ENCODE results near the gene TTBK2.

TTBK2 gene

DNA sequence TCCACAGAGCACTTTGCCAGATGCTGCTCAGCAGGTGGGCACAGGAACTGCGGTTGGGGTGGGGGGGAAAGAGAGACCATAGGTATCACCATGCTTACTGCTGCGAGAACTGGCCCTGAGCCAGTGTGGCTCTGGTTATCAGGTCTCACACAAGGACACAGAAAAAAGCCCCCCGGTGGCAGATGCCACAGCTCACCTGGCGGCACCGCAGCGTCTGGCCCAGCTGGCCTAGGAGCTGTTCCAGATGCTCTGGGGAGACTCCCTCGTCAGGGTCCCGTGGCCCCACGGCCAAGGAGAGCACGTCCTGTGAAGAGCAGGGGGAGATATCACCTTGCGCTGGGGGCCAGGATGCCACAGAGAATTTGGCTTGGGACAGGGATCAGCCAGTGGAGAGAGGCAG lies 194.5 kb downstream of the TTBK2 start:
- DNase-seq (ENCODE audit: low spot score) = no peak

DNA sequence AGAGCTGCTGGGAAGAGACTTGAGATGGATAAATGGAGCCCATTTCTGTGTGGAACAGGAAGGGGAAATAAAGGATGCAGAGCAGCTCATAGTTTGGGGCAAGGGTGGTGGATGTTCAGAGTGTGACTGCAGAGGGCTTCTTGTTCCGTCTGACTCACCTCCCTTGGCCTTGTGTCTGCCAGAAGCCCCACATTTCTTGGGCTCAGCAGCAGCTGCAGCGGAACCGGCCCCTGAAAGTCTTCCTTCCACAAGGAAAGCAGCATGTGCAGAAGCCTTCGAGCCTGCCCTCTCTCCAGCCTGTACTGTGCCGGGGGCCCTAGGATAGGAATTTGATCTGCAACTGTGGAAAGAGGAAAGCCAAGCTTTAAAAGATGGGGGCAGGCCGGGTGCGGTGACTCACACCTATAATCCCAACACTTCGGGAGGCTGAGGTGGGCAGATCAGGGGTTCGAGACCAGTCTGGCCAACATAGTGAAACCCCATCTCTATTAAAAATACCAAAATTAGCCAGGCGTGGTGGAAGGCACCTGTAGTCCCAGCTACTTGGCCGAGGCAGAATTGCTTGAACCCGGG lies 195.2 kb downstream of the TTBK2 start:
- no peak for DNase-seq (ENCODE audit: low spot score)

DNA sequence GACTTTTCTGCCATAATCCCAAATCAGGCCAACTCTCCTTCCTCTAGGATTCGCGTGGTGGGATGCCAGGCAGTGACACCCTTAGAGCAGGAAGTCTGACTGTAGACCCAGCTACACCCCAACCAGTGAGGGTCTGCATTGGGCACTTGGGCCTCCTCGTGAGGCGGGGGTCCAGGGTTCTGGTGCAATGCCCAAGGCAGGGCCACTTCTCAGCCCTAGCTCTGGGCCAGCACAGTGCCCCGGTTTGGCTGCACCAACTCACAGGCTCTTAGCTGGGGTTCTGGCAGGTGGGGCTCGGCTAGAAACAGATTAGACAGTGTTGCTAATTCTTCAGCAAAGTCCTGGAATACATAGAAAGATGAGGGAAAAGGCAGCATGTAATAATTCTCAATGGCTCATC lies 196.3 kb downstream of the TTBK2 start:
- no peak for DNase-seq (ENCODE audit: low spot score)

DNA sequence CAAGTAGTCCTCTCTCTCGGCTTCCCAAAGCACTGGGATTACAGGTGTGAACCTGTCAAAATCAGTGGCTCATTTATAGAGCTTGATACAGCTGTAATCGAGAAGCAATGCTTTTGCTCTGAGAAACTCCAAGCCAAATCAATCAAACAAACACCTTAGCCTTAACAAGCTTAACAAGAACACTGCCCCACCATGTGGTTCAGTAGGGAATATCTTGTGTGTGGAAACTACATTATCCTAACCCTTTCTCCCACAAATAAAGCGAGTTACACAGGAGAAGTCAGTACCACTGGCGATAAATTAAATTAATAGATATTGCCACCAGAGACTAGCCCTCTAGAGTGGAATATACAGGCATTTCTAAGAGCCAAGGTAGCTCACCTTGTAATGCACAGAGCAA lies 197.5 kb downstream of the TTBK2 start:
- no peak for DNase-seq (ENCODE audit: low spot score)

DNA sequence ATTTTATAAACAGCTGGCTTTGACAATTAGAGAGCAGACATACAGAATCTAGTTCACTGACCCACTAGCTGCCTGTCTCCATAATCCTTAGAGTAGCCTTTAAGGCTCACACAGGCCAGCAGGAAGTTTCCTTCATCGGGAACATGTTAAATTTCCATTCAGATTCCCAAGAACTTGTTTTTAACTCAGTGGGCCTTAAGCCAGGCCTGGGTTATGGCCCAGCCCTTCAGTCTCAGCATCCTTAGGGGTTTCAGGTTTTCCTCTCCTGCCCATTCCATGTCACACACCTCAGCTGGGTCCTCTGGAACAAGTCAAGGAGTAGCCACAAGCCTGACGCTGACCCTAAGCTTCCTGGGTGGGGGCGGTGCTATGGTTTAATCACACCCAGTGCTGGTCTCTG lies 198.7 kb downstream of the TTBK2 start:
- no peak for DNase-seq (ENCODE audit: low spot score)

DNA sequence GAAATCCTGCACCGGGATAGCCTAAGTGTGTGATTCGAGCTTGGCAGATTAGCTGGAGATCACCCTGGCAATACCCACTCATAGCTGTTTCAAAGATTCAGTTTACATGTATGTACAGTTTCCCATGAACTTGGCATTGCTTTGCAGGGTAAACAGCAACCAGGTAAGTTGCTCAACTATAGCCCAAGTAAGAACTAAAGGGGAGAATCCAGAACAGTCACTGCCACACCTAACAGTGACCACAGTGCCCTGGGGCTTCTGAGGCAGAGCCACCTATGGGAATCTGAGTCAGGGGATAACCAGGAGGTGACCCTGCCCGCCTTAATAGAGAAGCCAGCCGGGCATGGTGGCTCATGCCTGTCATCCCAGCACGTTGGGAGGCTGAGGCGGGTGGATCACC lies 199.6 kb downstream of the TTBK2 start:
- DNase-seq (ENCODE audit: low spot score) = no peak

- no peak for DNase-seq (ENCODE audit: low spot score)
These were observed 200.5 kb downstream of the TTBK2 start for GRCh38 chr15:42720071-42720470.

GRCh38 chr15:42719043-42719442 lies 201.5 kb downstream of the TTBK2 start:
- no peak for DNase-seq (ENCODE audit: low spot score)

GRCh38 chr15:42716626-42717025 lies 204.0 kb downstream of the TTBK2 start:
- DNase-seq (ENCODE audit: low spot score) = no peak

DNA sequence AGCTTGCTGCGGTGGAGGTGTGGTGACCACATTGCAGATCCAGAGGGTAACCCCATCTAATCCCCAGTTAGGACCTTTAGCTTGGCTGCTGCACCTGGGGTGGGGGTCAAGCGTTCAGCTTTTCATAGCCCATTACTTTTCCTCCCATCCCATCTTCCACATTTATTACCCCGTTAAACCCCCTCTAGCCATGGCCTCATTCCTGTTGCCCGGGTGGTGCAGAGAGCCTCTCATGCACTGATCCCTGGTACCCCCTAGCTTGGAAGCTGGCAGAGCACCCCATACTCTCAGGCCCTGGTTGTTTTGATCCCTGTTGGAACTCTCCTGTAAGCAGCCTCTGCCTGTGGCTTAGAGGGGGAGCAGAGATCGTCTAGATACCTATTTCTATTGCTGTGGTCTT lies 204.5 kb downstream of the TTBK2 start:
- no peak for DNase-seq (ENCODE audit: low spot score)

DNA sequence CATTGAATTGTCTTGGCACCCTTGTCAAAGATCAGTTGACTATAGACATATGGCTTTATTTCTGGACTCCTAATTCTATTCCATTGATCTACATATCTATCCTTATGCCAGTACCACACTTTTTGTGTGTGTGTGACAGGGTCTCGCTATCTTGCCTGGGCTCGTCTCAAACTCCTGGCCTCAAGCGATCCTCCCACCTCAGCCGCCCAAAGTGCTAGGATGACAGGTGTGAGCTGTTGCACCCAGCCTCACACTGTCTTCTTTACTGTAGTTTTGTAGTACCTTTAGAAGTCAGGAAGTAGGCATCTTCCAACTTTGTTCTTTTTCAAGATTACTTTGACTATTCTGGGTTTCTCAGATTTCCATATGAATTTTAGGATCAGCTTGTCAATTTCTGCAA lies 208.0 kb downstream of the TTBK2 start:
- no peak for DNase-seq (ENCODE audit: low spot score)

DNA sequence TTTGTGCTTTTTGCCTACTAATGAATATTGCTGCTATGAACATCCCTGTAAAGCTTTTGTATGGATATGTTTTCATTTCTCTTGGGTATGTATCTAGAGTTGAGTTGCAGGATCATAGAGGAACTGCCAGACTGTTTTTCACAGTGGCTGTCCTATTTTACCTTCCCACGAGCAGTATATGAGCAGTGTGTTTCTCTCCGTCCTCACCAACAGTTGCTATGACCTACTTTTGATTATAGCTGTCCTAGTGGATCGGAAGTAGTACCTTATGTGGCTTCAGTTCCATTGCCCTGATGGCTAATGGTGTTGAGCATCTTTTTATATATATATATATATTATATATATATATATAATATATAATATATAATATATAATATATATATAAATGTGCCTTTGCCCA lies 208.8 kb downstream of the TTBK2 start:
- no peak for DNase-seq (ENCODE audit: low spot score)

DNA sequence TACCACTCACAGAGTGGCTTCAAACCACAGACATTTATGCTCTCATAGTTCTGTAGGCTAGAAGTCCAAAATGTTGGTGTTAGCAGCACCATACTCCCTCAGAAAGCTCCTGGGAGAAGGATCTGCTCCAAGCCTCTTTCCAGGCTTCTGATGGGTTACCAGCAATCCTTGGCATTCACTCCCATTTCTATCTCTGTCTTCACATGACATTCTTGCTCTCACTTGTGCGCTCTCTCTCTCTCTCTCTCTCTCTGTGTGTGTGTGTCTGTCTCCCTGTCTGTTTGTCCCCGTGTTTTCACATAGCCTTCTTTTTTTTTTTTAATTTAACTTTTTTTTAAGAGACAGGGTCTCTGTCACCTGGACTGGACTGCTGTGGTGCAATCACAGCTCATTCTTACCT lies 209.9 kb downstream of the TTBK2 start:
- no peak for DNase-seq (ENCODE audit: low spot score)

DNA sequence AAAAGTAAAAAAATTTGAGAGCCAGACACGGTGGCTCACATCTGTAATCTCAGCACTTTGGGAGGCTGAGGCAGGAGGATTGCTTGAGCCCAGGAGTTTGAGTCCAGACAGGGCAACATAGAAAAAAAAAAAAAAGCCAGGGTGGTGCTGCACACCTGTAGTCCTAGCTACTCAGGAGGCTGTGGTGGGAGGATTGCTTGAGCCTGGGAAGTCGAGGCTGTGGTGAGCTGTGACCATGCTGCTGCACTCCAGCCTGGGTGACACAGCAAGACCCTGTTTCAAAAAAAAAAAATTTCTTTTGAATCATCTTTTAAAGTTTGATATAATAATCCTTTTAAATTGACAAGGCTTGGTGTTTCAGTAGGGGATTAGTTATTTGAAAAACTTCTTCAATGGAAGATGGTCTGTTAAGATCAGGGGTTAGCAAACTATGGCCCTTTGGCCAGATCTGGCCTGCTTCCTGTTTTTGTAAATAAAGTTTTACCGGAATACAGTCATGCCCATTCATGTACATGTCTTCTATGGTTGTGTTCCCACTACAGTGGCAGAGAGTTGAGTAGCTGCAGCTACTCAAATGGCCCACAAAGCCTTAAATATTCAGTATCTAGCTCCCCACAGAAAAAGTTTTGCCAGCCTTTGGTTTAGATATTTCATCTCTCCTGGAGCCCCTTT lies 212.6 kb downstream of the TTBK2 start:
- DNase-seq (ENCODE audit: low spot score) = no peak

GRCh38 chr15:42707068-42707467 lies 213.5 kb downstream of the TTBK2 start:
- no peak for DNase-seq (ENCODE audit: low spot score)

- DNase-seq (ENCODE audit: low spot score) = no peak
These were observed 215.2 kb downstream of the TTBK2 start for GRCh38 chr15:42705336-42705735.

DNA sequence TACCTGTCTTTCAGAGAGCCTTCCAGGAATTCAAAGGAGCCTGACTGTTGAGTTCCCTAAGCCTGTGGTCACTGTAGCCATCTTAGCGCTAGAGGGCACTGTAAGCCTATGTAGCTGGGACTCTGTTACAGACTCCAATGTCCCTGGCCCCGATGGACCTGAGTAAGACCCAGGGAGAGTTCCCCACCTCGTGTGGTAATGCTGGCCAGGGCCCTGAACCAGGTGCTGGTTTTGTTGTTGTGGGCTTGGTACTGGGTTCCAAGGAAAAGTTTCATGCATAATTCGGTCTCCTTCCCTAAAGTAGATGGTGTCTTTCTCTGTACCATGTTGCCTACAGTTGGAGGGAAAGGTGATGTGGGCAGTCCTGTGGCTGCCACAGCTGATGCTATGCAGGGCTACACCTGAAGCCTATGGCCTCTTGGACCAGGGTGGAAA lies 216.1 kb downstream of the TTBK2 start:
- DNase-seq (ENCODE audit: low spot score) = peak; percentile 70

DNA sequence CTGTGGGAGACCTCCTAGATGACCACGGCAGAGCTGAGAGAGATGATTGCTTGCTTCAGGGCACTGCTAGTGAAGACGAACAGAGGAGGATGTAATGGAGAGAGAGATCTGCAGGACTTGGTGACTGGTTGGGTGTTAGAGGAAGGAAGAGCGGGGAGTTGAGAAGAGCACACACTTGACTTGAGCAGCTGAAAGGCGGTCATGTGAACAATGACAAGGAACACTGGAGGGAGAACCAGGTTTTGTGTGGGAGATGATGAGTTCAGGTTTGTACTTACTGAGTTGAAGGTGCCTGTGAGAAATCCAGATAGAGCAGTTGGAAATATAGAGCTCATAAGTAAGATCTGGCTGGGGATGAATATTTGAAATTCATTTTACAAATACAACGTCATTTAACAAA lies 224.0 kb downstream of the TTBK2 start:
- DNase-seq (ENCODE audit: low spot score) = no peak

GRCh38 chr15:42695527-42696071 lies 225.0 kb downstream of the TTBK2 start:
- DNase-seq (ENCODE audit: low spot score) = no peak

GRCh38 chr15:42694398-42694797 lies 226.2 kb downstream of the TTBK2 start:
- no peak for DNase-seq (ENCODE audit: low spot score)

DNA sequence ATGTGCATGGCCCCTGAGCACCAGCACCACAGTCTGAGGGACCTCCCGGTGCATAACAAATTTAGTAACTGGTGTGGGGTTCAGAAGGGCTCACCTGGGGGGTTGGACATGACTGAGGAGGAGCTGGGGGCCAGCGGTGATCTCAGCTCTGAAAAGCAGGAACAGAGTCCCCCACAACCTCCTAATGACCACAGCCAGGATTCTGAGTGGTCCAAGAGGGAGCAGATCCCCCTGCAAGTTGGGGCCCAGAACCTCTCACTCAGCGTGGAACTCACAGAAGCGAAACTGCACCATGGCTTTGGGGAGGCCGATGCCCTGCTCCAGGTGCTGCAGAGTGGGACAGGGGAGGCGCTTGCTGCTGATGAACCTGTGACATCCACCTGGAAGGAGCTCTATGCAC lies 226.6 kb downstream of the TTBK2 start:
- no peak for DNase-seq (ENCODE audit: low spot score)

- DNase-seq (ENCODE audit: low spot score) = no peak
These were observed 227.1 kb downstream of the TTBK2 start for GRCh38 chr15:42693496-42693895.

DNA sequence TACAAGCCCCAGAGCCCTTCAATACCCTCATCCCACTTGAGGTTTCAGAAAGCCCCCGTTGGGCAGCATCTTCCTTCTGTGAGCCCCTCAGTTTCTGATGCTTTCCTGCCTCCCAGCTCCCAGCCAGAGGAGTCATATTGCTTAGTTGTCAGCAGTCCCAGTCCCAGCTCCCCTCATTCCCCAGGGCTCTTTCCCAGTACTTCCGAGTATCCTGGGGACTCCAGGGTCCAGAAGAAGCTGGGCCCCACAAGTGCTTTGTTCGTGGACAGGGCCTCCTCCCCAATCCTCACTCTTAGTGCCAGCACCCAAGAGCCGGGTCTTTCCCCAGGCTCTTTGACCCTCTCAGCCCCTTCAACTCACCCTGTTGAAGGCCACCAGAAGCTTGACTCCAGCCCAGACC lies 227.6 kb downstream of the TTBK2 start:
- no peak for DNase-seq (ENCODE audit: low spot score)

DNA sequence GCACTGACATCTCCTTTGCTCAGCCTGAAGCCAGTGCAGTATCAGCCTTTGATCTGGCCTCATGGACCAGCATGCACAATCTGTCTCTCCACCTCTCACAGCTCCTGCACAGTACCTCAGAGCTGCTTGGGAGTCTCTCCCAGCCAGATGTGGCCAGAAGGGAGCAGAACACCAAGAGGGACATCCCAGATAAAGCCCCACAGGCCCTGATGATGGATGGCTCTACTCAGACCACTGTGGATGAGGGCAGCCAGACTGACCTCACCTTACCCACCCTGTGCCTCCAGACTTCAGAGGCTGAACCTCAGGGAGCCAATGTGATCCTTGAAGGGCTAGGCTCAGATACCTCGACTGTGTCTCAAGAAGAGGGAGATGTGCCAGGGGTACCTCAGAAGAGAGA lies 228.0 kb downstream of the TTBK2 start:
- no peak for DNase-seq (ENCODE audit: low spot score)

Data from germinal center (tissue), 1 donor.